GM04504 (cell line): Measurements from ENCODE around the gene AP1S2.
A peak's percentile ranks its signal among the peaks of the same experiment; 100 is the strongest.

Experiments used
- DNase-seq: peaks from one replicate; pipeline ENCODE4 v3.0.0-alpha.2; 2012; ENCODE audit warnings: low read depth

The AP1S2 gene

DNA sequence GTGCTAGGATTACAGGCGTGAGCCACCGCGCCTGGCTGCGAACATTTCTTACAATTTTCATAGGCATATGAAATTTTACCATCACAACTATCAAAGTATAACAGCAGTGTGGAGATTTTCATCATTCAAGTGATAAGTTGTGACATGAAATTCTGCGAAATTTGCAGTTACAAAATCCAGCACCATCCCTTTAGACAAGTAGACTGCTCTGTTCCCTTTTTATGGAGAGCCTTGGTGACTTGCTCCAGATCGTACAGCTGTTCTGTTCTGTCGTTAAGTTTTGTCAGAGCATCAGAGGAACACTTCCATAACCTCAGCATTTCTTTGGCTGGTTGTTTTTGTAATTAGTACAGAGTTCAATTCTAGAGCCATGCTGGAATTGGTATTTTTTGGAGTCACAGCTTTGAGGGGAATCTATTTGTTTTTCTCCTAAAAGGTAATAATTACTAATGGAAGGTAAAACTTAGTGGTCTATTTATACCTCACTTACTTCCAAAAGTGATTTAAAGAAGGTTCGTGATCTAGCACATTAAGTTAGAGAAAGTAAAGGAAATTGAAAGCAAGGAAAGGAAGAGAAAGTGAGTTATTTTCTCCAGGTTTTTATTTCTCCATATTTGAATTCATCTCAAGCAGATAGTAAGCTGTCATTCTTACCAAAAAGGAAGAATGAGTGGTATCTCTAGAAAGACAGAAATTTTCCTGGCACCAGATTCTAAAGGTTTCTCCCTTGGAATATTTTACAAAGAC is 42.2 kb downstream of the AP1S2 start:
- no peak for DNase-seq

DNA sequence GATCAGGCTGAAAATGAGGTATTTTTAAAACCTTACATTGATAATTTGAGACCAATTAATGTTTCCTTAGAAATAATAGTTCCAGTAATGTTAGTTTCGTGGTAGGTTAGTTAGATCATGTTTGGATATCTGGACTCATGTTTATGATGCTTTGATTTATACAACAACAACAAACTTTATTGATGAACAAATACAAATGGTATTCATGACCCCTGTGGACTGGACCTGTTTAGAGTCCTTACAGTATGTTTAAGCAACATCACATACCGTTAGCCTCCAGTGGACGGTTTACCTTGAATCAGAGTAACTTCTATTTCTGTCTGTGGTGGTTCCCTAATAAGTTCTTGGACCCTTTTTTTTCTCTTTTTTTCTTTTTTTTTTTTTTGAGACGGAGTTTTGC is 46.4 kb downstream of the AP1S2 start:
- no peak for DNase-seq

DNA sequence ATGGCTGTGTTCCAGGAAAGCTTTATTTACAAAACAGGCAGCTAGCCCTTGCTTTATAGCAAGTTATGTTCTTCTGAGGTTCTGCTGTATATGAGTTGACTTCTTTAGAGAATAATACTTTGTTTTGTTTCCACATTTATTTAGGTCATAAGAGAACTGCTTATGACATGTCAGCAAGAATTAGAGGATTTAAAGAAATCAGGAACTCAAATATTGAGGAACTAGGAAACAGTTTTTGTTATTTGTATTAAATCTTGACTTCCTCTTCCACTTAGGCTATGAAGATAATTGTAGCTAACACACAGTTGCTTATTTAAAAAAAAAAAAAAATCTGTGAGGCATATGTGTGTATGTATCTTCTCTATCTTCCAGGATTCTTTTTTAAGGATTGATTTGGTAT is 50.0 kb downstream of the AP1S2 start:
- DNase-seq: no peak

DNA sequence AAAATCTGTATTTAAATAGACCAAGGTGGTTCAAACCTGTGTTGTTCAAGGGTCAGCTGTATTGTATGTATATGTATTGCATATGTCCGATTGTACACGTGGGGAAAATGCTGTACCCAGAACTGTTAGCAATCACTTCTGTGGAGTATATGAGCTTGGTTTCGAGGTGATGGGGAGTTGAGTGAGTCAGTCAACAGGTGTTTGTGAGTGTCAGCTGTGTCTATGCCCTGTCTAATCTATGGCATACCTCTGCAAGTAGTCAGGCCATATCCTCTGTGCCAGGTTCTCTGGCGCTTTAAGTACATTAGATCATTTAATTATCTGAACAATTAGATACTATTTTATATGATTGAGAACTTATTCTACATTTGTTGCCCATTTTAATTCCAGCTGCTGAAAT is 56.9 kb downstream of the AP1S2 start:
- no peak for DNase-seq

DNA sequence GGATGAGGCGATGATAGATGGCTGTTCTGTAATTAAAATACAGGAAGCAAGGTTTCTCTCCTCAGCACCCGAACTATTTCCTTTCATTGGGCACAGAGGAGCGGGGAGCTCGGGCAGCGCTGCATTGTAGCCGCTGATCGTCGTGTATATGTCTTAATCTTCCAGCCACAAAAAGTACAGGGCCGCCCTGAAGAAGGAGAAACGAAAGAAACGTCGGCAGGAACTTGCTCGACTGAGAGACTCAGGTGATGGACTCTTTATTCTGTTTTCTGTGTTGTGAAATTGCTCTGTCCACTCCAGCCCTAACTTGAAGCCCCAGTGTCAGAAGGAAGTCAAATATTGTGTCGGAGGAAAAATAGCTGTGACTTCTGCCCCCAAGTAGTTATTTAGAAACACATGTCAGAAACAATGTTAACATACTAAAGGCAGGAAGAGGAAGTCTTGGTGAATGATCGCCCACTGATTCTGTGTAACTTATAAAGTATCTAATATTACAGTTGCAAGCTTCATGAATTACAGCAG is 63.8 kb downstream of the AP1S2 start:
- DNase-seq: no peak

DNA sequence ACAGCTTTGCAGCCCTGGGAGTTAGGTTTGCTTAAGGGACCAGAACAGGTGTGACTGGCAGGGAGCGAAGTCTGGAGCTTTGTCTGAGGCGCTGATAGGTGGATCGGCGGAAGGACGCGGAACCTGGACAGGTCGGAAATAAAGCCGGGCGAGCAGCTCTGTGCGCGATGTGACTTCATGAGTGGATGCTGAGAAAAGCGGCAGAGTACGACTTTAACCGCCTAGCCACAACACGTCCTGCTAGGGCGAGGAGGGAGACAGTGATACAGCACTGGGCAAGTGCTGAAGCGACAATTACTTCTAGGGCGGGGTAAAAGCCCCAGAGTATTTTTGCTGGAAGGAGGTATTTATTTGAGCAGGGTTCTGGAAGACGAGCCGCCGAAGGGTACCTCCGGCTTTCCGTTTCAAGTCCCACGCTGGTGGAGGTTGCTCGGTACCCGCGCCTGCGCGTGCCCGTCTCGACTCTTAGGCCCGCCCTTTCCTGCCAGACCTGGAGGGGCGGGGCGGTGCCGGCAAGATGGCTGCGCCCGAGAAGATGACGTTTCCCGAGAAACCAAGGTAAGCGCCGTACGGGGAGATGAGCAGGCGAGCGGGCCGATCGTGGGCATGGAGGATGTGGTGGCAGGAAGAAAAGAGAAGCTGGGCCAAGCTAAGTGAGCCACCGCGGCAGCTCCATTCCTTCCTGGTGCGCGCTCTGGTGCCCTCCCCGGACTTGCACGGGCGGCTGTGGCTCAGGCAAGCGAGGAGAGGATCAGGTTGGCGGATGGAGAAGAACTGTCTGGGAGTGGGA is 64.4 kb downstream of the AP1S2 start, which contains the start of gene ZRSR2:
TSS of gene ZRSR2 (plus strand) at position 506 of the 790 bp plus-strand sequence. CDS start at position 518, 12 bp downstream.
- peak; percentile 57 for DNase-seq

DNA sequence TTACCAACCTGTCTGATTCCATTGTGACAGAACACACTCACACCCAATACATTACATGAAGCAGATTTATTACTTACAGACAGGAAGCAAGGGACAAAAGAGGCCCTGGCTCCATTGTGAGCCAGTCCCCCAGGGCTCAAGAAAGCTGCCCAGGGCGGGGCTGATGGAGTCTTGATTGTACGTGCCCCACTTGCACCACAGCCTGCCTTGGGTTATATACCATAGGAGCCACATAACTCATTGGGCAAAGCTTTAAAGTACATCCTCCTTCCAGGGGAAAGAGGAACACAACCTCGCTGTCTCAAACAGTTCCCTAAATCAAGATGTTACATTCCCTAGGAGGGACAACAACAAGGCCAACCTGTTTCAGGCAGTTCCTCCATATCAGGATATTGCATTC is 67.7 kb downstream of the AP1S2 start:
- DNase-seq: no peak

DNA sequence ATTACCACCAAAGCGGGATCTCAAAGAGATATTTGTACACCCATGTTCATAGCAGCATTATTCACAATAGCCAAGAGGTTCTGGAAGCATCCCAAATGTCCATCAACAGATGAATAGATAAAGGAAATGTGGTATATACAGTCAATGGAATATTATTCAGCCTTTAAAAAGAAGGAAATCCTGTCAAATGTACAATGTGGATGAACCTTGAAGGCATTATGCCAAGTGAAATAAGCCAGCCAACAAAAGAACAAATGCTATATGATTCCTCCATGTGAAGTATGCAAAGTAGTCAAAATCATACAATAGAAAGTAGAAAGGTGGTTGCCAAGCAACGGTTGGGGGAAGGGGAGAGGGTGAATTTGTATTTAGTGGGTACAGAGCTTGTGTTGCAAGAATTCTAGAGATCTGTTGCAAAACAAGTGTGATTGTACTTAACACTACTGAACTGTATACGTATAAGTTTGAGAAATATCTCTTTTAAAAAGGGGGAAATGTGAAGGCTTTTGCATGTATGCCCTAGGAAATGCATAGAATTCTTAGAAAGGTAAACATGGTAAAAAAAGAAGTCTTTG is 69.3 kb downstream of the AP1S2 start:
- no peak for DNase-seq

DNA sequence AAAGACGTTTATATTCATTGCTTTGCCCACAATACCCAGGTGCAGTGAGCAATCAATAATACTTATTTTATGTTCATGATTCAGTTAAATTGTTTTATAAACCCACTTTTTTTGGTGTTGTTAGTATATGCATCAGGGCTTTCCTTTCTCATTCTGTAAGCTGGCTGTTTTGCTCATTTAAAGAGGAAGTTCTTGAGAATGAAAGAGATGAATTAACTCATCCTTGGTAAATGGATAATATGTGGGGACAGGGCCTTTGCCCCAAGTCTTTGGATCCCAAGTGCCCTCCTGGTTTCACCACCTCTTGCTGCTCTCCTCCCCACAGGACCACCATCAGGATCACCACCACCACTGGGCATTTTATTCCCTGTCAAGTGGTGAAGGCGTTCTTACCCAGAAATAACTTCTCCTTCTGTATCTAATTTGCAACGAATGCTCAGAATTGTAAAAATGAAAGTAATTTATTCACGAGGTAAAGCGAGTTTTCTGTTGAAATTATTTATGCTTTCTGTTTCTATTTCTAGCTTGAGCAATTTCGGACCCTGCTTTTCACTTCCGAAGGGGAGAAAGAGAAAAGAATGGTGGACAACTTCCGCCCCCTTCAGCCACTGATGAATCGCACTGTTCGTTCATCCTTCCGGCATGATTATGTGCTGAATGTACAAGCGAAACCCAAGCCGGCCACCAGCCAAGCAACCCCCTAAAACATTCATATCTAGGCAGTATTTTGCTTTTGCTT is 72.5 kb downstream of the AP1S2 start:
- DNase-seq: no peak
